SK-N-SH treated with all-trans-retinoic acid at 6 μM for 48 hours (cell line): ENCODE data around the gene HELZ.

Experiments used
- ATAC-seq: fragments of 200-7000 bp; cut with Tn5 transposase; 3 replicates; pipeline ENCODE4 v1.9.1; 2020; ENCODE audit warnings: mild to moderate bottlenecking, moderate library complexity
- ARNTL ChIP-seq: fragments of 450-650 bp; formaldehyde crosslinking; IDR thresholded peaks from 2 replicates; pipeline ENCODE4 v1.5.0; 2020; ENCODE audit warnings: low read depth, mild to moderate bottlenecking, moderate library complexity, borderline replicate concordance
- BACH2 ChIP-seq: fragments of 250-450 bp; sonication (Bioruptor Pico); IDR thresholded peaks from 2 replicates; pipeline ENCODE4 v1.9.0; 2021; ENCODE audit warnings: mild to moderate bottlenecking, borderline replicate concordance
- CREB5 ChIP-seq: fragments of 250-450 bp; sonication (Bioruptor Pico); IDR thresholded peaks from 2 replicates; pipeline ENCODE4 v1.5.1; 2020; ENCODE audit warnings: low read depth, mild to moderate bottlenecking, moderate library complexity
- CSDC2 ChIP-seq: fragments of 250-450 bp; sonication (Bioruptor Pico); IDR thresholded peaks from 2 replicates; pipeline ENCODE4 v1.5.0; 2020; ENCODE audit warnings: mild to moderate bottlenecking, moderate library complexity
- CSRNP3 ChIP-seq: fragments of 250-450 bp; sonication (Bioruptor Pico); IDR thresholded peaks from 2 replicates; pipeline ENCODE4 v1.5.1; 2021; ENCODE audit warnings: mild to moderate bottlenecking, moderate library complexity
- ESRRG ChIP-seq: fragments of 250-450 bp; sonication (Bioruptor Pico); IDR thresholded peaks from 2 replicates; pipeline ENCODE4 v1.6.1; 2021; ENCODE audit warnings: mild to moderate bottlenecking
- GLIS3 ChIP-seq: fragments of 250-450 bp; sonication (Bioruptor Pico); IDR thresholded peaks from 2 replicates; pipeline ENCODE4 v1.5.0; 2020; ENCODE audit warnings: mild to moderate bottlenecking, moderate library complexity
- ISL1 ChIP-seq: fragments of 250-450 bp; sonication (Bioruptor Pico); IDR thresholded peaks from 2 replicates; pipeline ENCODE4 v2.1.2; 2022; ENCODE audit warnings: mild to moderate bottlenecking, moderate library complexity
- OSR1 ChIP-seq: fragments of 250-450 bp; sonication (Bioruptor Pico); IDR thresholded peaks from 2 replicates; pipeline ENCODE4 v1.8.0; 2022; ENCODE audit warnings: moderate library complexity, mild to moderate bottlenecking, inconsistent platforms
- PATZ1 ChIP-seq: fragments of 250-450 bp; sonication (Bioruptor Pico); IDR thresholded peaks from 2 replicates; pipeline ENCODE4 v1.8.0; 2020; ENCODE audit warnings: mild to moderate bottlenecking, moderate library complexity, borderline replicate concordance
- POU6F1 ChIP-seq: fragments of 250-450 bp; sonication (Bioruptor Pico); IDR thresholded peaks from 2 replicates; pipeline ENCODE4 v1.8.0; 2021; ENCODE audit warnings: low read depth, mild to moderate bottlenecking, moderate library complexity, borderline replicate concordance
- PPARA ChIP-seq: fragments of 250-450 bp; sonication (Bioruptor Pico); IDR thresholded peaks from 2 replicates; pipeline ENCODE4 v1.5.0; 2020; ENCODE audit warnings: mild to moderate bottlenecking, borderline replicate concordance
- RARB ChIP-seq: fragments of 250-450 bp; sonication (Bioruptor Pico); IDR thresholded peaks from 2 replicates; pipeline ENCODE4 v1.8.0; 2021; ENCODE audit warnings: mild to moderate bottlenecking, moderate library complexity
- SNAI2 ChIP-seq: fragments of 250-450 bp; sonication (Bioruptor Pico); IDR thresholded peaks from 2 replicates; pipeline ENCODE4 v1.5.0; 2020; ENCODE audit warnings: mild to moderate bottlenecking, moderate library complexity
- TCF4 ChIP-seq: fragments of 250-450 bp; sonication (Bioruptor Pico); IDR thresholded peaks from 2 replicates; pipeline ENCODE4 v1.8.0; 2021; ENCODE audit warnings: mild to moderate bottlenecking, moderate library complexity, borderline replicate concordance
- TOX ChIP-seq: fragments of 250-450 bp; sonication (Bioruptor Pico); IDR thresholded peaks from 2 replicates; pipeline ENCODE4 v1.8.0; 2021; ENCODE audit warnings: mild to moderate bottlenecking, moderate library complexity, borderline replicate concordance
- TSHZ2 ChIP-seq: fragments of 250-450 bp; sonication (Bioruptor Pico); IDR thresholded peaks from 2 replicates; pipeline ENCODE4 v1.5.0; 2020; ENCODE audit warnings: mild to moderate bottlenecking, moderate library complexity
- ZFP3 ChIP-seq: fragments of 250-450 bp; sonication (Bioruptor Pico); IDR thresholded peaks from 2 replicates; pipeline ENCODE4 v1.5.0; 2020; ENCODE audit warnings: mild to moderate bottlenecking, moderate library complexity
- ZFP30 ChIP-seq: fragments of 450-650 bp; formaldehyde crosslinking; IDR thresholded peaks from 2 replicates; pipeline ENCODE4 v1.5.0; 2022; ENCODE audit warnings: mild to moderate bottlenecking, moderate library complexity
- ZNF70 ChIP-seq: fragments of 450-650 bp; formaldehyde crosslinking; IDR thresholded peaks from 2 replicates; pipeline ENCODE4 v1.5.0; 2020; ENCODE audit warnings: mild to moderate bottlenecking, moderate library complexity
- ZNF8 ChIP-seq: fragments of 450-650 bp; formaldehyde crosslinking; IDR thresholded peaks from 2 replicates; pipeline ENCODE4 v1.5.0; 2020; ENCODE audit warnings: mild to moderate bottlenecking, moderate library complexity

HELZ gene

GRCh38 chr17:67115401-67115800 is 129.6 kb downstream of the HELZ start:
- no peak for ATAC-seq
- TF ChIP-seq BACH2 (CRISPR knock-in tag), result no peak
- TF ChIP-seq OSR1 (CRISPR knock-in tag), result no peak
- TF ChIP-seq POU6F1 (CRISPR knock-in tag), result no peak
- no peak for TF ChIP-seq PATZ1 (CRISPR knock-in tag)
- TF ChIP-seq ZNF8, result no peak
- no peak for TF ChIP-seq CREB5 (CRISPR knock-in tag)
- no peak for TF ChIP-seq TCF4 (CRISPR knock-in tag)
- TF ChIP-seq ZFP30 (CRISPR knock-in tag), result no peak
- no peak for TF ChIP-seq CSRNP3 (CRISPR knock-in tag)
- TF ChIP-seq ISL1, result no peak
- TF ChIP-seq ARNTL (CRISPR knock-in tag), result no peak
- no peak for TF ChIP-seq ZFP3
- TF ChIP-seq TSHZ2 (CRISPR knock-in tag), result no peak

GRCh38 chr17:67113486-67113885 is 131.5 kb downstream of the HELZ start:
- no peak for ATAC-seq
- no peak for TF ChIP-seq PPARA
- TF ChIP-seq ARNTL (CRISPR knock-in tag), result no peak
- no peak for TF ChIP-seq SNAI2 (CRISPR knock-in tag)
- TF ChIP-seq OSR1 (CRISPR knock-in tag), result no peak
- no peak for TF ChIP-seq ESRRG
- TF ChIP-seq ZNF70, result no peak
- no peak for TF ChIP-seq PATZ1 (CRISPR knock-in tag)
- no peak for TF ChIP-seq TSHZ2 (CRISPR knock-in tag)
- no peak for TF ChIP-seq POU6F1 (CRISPR knock-in tag)
- TF ChIP-seq RARB (CRISPR knock-in tag), result no peak
- TF ChIP-seq TOX (CRISPR knock-in tag), result no peak
- TF ChIP-seq ZFP30 (CRISPR knock-in tag), result no peak
- TF ChIP-seq TCF4 (CRISPR knock-in tag), result no peak
- no peak for TF ChIP-seq CSRNP3 (CRISPR knock-in tag)
- no peak for TF ChIP-seq BACH2 (CRISPR knock-in tag)
- TF ChIP-seq CSDC2 (CRISPR knock-in tag), result no peak
- no peak for TF ChIP-seq GLIS3 (CRISPR knock-in tag)
- no peak for TF ChIP-seq ISL1
